Nasal cavity respiratory epithelium epithelial cell of viscerocranial mucosa (primary cell): ENCODE results near the gene SPATA31D1. TPM values are rescaled to one million over a fixed set of nuclear protein-coding genes. Genes with fewer than 3 reads are reported as not detected.

Source experiments
- total RNA-seq: library from RNA; depleted of rRNA; stranded (reverse); fragments of >200 nt; gene quantifications from 2 replicates; pipeline ENCODE4 v1.2.3, GENCODE V29; 2014

Gene SPATA31D1
- total RNA-seq: not detected in 2 replicates

DNA sequence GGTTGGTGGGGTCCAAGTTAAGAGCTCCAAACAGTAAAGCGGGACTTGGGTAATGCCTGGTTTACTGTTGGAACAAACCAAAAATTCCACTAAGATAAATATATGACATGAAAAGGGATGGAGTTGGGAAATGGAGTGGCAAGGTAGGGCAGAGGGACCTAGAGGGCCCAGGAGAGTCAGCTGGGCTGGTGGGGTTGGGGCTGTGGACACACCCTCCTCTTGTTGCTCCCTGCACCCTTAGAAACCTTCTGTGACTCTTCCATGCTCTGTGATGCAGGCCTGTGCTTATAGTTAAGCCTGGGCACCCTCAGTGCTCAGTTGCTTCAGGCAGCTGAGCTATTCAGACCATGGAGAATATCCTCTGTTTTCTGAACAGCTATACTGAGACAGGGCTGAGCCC lies at the start of gene SPATA31D1:
SPATA31D1 (plus strand) TSS at position 301 of the 400 bp plus-strand sequence; CDS start at position 348, 47 bp downstream.

DNA sequence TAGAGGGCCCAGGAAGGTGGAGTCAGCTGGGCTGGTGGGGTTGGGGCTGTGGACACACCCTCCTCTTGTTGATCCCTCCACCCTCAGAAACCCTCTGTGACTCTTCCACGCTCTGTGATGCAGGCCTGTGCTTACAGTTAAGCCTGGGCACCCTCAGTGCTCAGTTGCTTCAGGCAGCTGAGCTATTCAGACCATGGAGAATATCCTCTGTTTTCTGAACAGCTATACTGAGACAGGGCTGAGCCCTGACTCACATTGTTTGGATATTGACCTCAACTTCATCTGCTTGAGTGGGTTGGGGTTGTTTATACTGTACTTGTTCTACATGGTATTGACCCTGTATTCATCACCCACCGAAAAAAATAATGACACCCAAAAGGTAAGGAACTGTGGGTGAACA lies 45.2 kb upstream of the SPATA31D1 start, which contains the start of gene SPATA31D3:
SPATA31D3 (plus strand) TSS at position 108 of the 400 bp plus-strand sequence; CDS start at position 194, 86 bp downstream.

Other genes starting within 250 kb of the SPATA31D1 start
- not detected in 2 replicates for gene SPATA31D4, start 60.3 kb upstream of the SPATA31D1 start, total RNA-seq
- not detected in 2 replicates for gene SPATA31D3, start 45.3 kb upstream of the SPATA31D1 start, total RNA-seq